Astrocyte (in vitro differentiated cells and primary cell): ENCODE data around the gene RNF111. TPM values are rescaled to one million over a fixed set of nuclear protein-coding genes. Genes with fewer than 3 reads are reported as not detected.

Experiments used
- DNase-seq: peaks from one replicate; pipeline ENCODE4 v3.0.0-alpha.2; 2010; ENCODE audit warnings: low read depth
- FAIRE-seq: peaks from 2 replicates; lab custom pipeline; 2011; peaks lifted over from hg19 to GRCh38; lab: Jason Lieb, UNC
- H2AFZ ChIP-seq: 2 replicates; pipeline ENCODE4 v1.6.0; 2012; ENCODE audit warnings: low read depth, low read length, inconsistent platforms
- H3K27ac ChIP-seq: 2 replicates; pipeline ENCODE4 v1.5.1; 2011; ENCODE audit warnings: low read depth, low read length, inconsistent platforms
- H3K27me3 ChIP-seq: 2 replicates; pipeline ENCODE4 v1.6.0; 2011; ENCODE audit warnings: low read length, inconsistent platforms; ENCODE audit not compliant: insufficient read depth
- H3K36me3 ChIP-seq: 2 replicates; pipeline ENCODE4 v1.5.1; 2011; ENCODE audit warnings: low read length, inconsistent platforms; ENCODE audit not compliant: insufficient read depth
- H3K4me1 ChIP-seq: 2 replicates; pipeline ENCODE4 v1.5.1; 2011; ENCODE audit warnings: low read length, inconsistent platforms; ENCODE audit not compliant: insufficient read depth
- H3K4me2 ChIP-seq: 2 replicates; pipeline ENCODE4 v1.6.0; 2012; ENCODE audit warnings: low read length, inconsistent platforms
- H3K4me3 ChIP-seq: 2 replicates; pipeline ENCODE4 v1.5.1; 2011; ENCODE audit warnings: low read depth, mild to moderate bottlenecking, low read length, inconsistent platforms; ENCODE audit not compliant: insufficient read depth
- H3K79me2 ChIP-seq: 2 replicates; pipeline ENCODE4 v1.6.0; 2012; ENCODE audit warnings: mild to moderate bottlenecking, low read length, inconsistent platforms; ENCODE audit not compliant: insufficient read depth
- H3K9ac ChIP-seq: 2 replicates; pipeline ENCODE4 v1.6.0; 2012; ENCODE audit warnings: mild to moderate bottlenecking, low read length, inconsistent platforms
- H3K9me3 ChIP-seq: 2 replicates; pipeline ENCODE4 v1.5.1; 2012; ENCODE audit warnings: low read depth, mild to moderate bottlenecking, low read length, inconsistent platforms; ENCODE audit not compliant: insufficient read depth
- H4K20me1 ChIP-seq: 2 replicates; pipeline ENCODE4 v1.6.0; 2012; ENCODE audit warnings: low read length, inconsistent platforms; ENCODE audit not compliant: insufficient read depth
- H3K27ac Mint-ChIP-seq: one replicate; pipeline ENCODE4 v1.8.0; 2021; ENCODE audit warnings: mild to moderate bottlenecking, mixed read lengths; ENCODE audit not compliant: unreplicated experiment
- H3K27me3 Mint-ChIP-seq: one replicate; pipeline ENCODE4 v1.8.0; 2021; ENCODE audit warnings: low read depth, mixed read lengths; ENCODE audit not compliant: unreplicated experiment
- H3K36me3 Mint-ChIP-seq: one replicate; pipeline ENCODE4 v1.8.0; 2021; ENCODE audit warnings: low read depth, mixed read lengths; ENCODE audit not compliant: unreplicated experiment
- H3K4me1 Mint-ChIP-seq: one replicate; pipeline ENCODE4 v1.8.0; 2021; ENCODE audit warnings: low read depth, mixed read lengths; ENCODE audit not compliant: unreplicated experiment
- H3K4me3 Mint-ChIP-seq: one replicate; pipeline ENCODE4 v1.8.0; 2021; ENCODE audit warnings: mild to moderate bottlenecking, moderate library complexity, mixed read lengths; ENCODE audit not compliant: unreplicated experiment
- H3K9me3 Mint-ChIP-seq: one replicate; pipeline ENCODE4 v1.8.0; 2021; ENCODE audit warnings: mild to moderate bottlenecking, mixed read lengths; ENCODE audit not compliant: unreplicated experiment
- EZH2 ChIP-seq: IDR thresholded peaks from 2 replicates; pipeline ENCODE4 v1.6.1; 2012; ENCODE audit warnings: mild to moderate bottlenecking, low read length, inconsistent platforms; ENCODE audit not compliant: insufficient read depth
- total RNA-seq: library from RNA; stranded (reverse); gene quantifications from 2 replicates; pipeline ENCODE4 v1.2.1, GENCODE V29; 2021
- TF ChIP-seq, protein P1 (sequence below): IDR thresholded peaks from 2 replicates; pipeline ENCODE4 v1.5.1; 2011; ENCODE audit warnings: low read depth, mild to moderate bottlenecking, inconsistent platforms, low read length, moderate library complexity; ENCODE audit not compliant: insufficient read depth

RNF111 gene
- total RNA-seq, 1 donor from 2014 or later, result 44.1 TPM

DNA sequence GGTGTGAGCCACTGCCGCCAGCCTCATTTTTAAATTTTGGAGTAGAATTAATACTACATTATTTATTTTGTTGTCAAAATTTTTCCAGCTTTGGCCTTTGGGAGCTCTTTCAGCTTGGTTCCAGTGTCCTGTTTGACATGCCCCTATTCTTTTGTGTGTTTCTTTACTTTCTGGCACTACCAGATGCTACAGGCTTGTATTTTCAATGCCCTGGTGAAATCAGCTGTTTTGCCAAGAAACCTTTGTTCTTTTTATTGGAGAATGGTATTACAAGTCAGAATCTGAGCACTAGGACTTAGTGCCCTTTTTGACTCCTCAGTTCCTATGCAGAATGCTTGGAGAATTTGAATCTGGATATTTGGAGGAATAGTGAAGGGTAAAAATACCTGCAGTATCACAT is 26.6 kb downstream of the RNF111 start:
- FAIRE-seq (no peak), DNase-seq (no peak)
- Mint-ChIP-seq H3K4me3 (no peak overlapping the region), H3K36me3 (no peaks in the 10 kb centered on the region), H3K27me3 (no peaks in the 10 kb centered on the region), H3K4me1 (peaks cover 17% of the 10 kb centered on the region), H3K27ac (no peak overlapping the region), H3K9me3 (peaks cover 2% of the 10 kb centered on the region)
- H3K36me3 ChIP-seq, result no peaks in the 10 kb centered on the region
- no peaks in the 10 kb centered on the region for H3K4me1 ChIP-seq
- TF ChIP-seq, protein P1, sequence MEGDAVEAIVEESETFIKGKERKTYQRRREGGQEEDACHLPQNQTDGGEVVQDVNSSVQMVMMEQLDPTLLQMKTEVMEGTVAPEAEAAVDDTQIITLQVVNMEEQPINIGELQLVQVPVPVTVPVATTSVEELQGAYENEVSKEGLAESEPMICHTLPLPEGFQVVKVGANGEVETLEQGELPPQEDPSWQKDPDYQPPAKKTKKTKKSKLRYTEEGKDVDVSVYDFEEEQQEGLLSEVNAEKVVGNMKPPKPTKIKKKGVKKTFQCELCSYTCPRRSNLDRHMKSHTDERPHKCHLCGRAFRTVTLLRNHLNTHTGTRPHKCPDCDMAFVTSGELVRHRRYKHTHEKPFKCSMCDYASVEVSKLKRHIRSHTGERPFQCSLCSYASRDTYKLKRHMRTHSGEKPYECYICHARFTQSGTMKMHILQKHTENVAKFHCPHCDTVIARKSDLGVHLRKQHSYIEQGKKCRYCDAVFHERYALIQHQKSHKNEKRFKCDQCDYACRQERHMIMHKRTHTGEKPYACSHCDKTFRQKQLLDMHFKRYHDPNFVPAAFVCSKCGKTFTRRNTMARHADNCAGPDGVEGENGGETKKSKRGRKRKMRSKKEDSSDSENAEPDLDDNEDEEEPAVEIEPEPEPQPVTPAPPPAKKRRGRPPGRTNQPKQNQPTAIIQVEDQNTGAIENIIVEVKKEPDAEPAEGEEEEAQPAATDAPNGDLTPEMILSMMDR, result no peak
- TF ChIP-seq EZH2, result no peak
- no peak overlapping the region for H3K4me2 ChIP-seq
- no peaks in the 10 kb centered on the region for H3K9me3 ChIP-seq
- no peak overlapping the region for H3K9ac ChIP-seq
- no peak overlapping the region for H3K4me3 ChIP-seq
- H3K27ac ChIP-seq, result no peak overlapping the region
- H3K27me3 ChIP-seq, result no peaks in the 10 kb centered on the region
- peaks cover 65% of the 10 kb centered on the region for H4K20me1 ChIP-seq
- H2AFZ ChIP-seq, result no peak overlapping the region
- H3K79me2 ChIP-seq, result peaks cover 95% of the 10 kb centered on the region

DNA sequence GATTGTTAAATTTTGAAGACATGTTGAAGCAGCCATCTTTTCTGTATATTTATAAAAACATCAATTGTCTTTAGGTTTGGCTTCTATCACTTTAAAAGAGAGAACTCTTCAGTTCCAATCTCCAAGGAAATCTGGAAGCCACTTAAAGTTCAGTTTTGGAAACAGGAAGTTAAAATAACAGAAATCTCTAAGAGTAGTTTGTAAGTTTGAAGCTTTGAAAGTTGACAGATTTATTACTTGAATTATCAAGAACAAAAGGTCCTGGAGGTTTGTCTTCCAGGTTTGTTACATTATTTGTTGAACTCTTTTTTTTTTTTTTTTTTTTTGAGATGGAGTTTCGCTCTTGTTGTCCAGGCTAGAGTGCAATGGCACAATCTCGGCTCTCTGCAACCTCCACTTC is 30.0 kb downstream of the RNF111 start:
- no peak overlapping the region for H3K27ac Mint-ChIP-seq
- H3K27ac ChIP-seq, result no peak overlapping the region
- H3K4me3 Mint-ChIP-seq, result no peak overlapping the region
- no peak overlapping the region for H3K4me2 ChIP-seq
- no peaks in the 10 kb centered on the region for H3K27me3 Mint-ChIP-seq
- H3K9me3 Mint-ChIP-seq, result peaks cover 2% of the 10 kb centered on the region
- H3K36me3 ChIP-seq, result no peaks in the 10 kb centered on the region
- TF ChIP-seq EZH2, result no peak
- TF ChIP-seq, protein P1, result no peak
- no peaks in the 10 kb centered on the region for H3K27me3 ChIP-seq
- peaks cover 19% of the 10 kb centered on the region for H3K4me1 Mint-ChIP-seq
- H3K4me3 ChIP-seq, result no peak overlapping the region
- H3K9me3 ChIP-seq, result no peaks in the 10 kb centered on the region
- no peaks in the 10 kb centered on the region for H3K4me1 ChIP-seq
- FAIRE-seq (no peak), DNase-seq (no peak)
- no peaks in the 10 kb centered on the region for H3K36me3 Mint-ChIP-seq
- no peak overlapping the region for H2AFZ ChIP-seq
- peaks cover 88% of the 10 kb centered on the region for H3K79me2 ChIP-seq
- H3K9ac ChIP-seq, result no peak overlapping the region
- peaks cover 57% of the 10 kb centered on the region for H4K20me1 ChIP-seq

DNA sequence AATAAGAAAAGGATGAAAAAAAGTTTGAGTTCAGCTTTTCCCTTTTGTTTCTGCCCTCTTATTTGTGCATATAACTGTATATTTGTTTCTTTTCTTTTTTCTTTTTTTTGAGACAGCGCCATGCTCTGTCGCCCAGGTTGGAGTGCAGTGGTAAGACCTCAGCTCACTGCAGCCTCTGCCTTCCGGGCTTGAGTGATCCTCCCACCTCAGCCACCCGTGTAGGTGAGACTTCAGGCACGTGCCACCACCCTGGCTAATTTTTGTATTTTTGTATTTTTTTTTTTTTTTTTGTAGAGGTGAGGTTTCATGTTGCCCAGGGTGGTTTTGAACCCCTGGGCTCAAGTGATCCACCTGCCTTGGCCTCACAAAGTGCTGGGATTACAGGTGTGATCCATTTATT is 31.4 kb downstream of the RNF111 start:
- H3K36me3 ChIP-seq, result no peaks in the 10 kb centered on the region
- H3K9me3 ChIP-seq, result no peaks in the 10 kb centered on the region
- H3K4me3 ChIP-seq, result no peak overlapping the region
- no peaks in the 10 kb centered on the region for H3K36me3 Mint-ChIP-seq
- H3K9ac ChIP-seq, result no peak overlapping the region
- H3K4me3 Mint-ChIP-seq, result no peak overlapping the region
- H3K4me2 ChIP-seq, result no peak overlapping the region
- H4K20me1 ChIP-seq, result peaks cover 43% of the 10 kb centered on the region
- no peaks in the 10 kb centered on the region for H3K27me3 Mint-ChIP-seq
- no peak overlapping the region for H2AFZ ChIP-seq
- H3K9me3 Mint-ChIP-seq, result peaks cover 2% of the 10 kb centered on the region
- H3K4me1 ChIP-seq, result no peaks in the 10 kb centered on the region
- TF ChIP-seq EZH2, result no peak
- TF ChIP-seq, protein P1, result no peak
- no peaks in the 10 kb centered on the region for H3K27me3 ChIP-seq
- no peak overlapping the region for H3K27ac Mint-ChIP-seq
- FAIRE-seq, result no peak
- DNase-seq, result no peak
- H3K27ac ChIP-seq, result no peak overlapping the region
- H3K4me1 Mint-ChIP-seq, result peaks cover 14% of the 10 kb centered on the region
- peaks cover 85% of the 10 kb centered on the region for H3K79me2 ChIP-seq
